ENCODE results near the gene OSBPL2.

OSBPL2 gene

GRCh38 chr20:62198931-62199330 is 39.4 kb upstream of the OSBPL2 start:
- no peaks in the 10 kb centered on the region for H3K4me1 ChIP-seq (ENCODE audit: control insufficient read depth, insufficient read depth, low read length)
- no peak overlapping the region for H3K9ac ChIP-seq (ENCODE audit: low read depth, low read length)
- no peaks in the 10 kb centered on the region for H3K9me3 ChIP-seq (ENCODE audit: control insufficient read depth, insufficient read depth, low read length)
- H3K4me3 ChIP-seq (ENCODE audit: low read depth, low read length): no peak overlapping the region
- no peaks in the 10 kb centered on the region for H3K27me3 ChIP-seq (ENCODE audit: control insufficient read depth, insufficient read depth, low read length)
- peaks cover 30% of the 10 kb centered on the region for H3K36me3 ChIP-seq (ENCODE audit: control insufficient read depth, insufficient read depth, low read length)

GRCh38 chr20:62200491-62201172 is 37.7 kb upstream of the OSBPL2 start:
- H3K4me3 ChIP-seq (ENCODE audit: low read depth, low read length): no peak overlapping the region
- H3K9me3 ChIP-seq (ENCODE audit: control insufficient read depth, insufficient read depth, low read length): no peaks in the 10 kb centered on the region
- H3K27me3 ChIP-seq (ENCODE audit: control insufficient read depth, insufficient read depth, low read length): no peaks in the 10 kb centered on the region
- H3K9ac ChIP-seq (ENCODE audit: low read depth, low read length): no peak overlapping the region
- no peaks in the 10 kb centered on the region for H3K4me1 ChIP-seq (ENCODE audit: control insufficient read depth, insufficient read depth, low read length)
- peaks cover 30% of the 10 kb centered on the region for H3K36me3 ChIP-seq (ENCODE audit: control insufficient read depth, insufficient read depth, low read length)

GRCh38 chr20:62201173-62202082 is 36.9 kb upstream of the OSBPL2 start:
- H3K4me1 ChIP-seq (ENCODE audit: control insufficient read depth, insufficient read depth, low read length): no peaks in the 10 kb centered on the region
- peaks cover 30% of the 10 kb centered on the region for H3K36me3 ChIP-seq (ENCODE audit: control insufficient read depth, insufficient read depth, low read length)
- no peaks in the 10 kb centered on the region for H3K27me3 ChIP-seq (ENCODE audit: control insufficient read depth, insufficient read depth, low read length)
- H3K9me3 ChIP-seq (ENCODE audit: control insufficient read depth, insufficient read depth, low read length): no peaks in the 10 kb centered on the region
- no peak overlapping the region for H3K9ac ChIP-seq (ENCODE audit: low read depth, low read length)
- no peak overlapping the region for H3K4me3 ChIP-seq (ENCODE audit: low read depth, low read length)

- Histone ChIP-seq H3K4me3 (ENCODE audit: low read depth, low read length) (no peak overlapping the region), H3K27me3 (ENCODE audit: control insufficient read depth, insufficient read depth, low read length) (no peaks in the 10 kb centered on the region), H3K4me1 (ENCODE audit: control insufficient read depth, insufficient read depth, low read length) (no peaks in the 10 kb centered on the region), H3K36me3 (ENCODE audit: control insufficient read depth, insufficient read depth, low read length) (peaks cover 30% of the 10 kb centered on the region), H3K9me3 (ENCODE audit: control insufficient read depth, insufficient read depth, low read length) (no peaks in the 10 kb centered on the region), H3K9ac (ENCODE audit: low read depth, low read length) (no peak overlapping the region)
These were observed 36.3 kb upstream of the OSBPL2 start for GRCh38 chr20:62202083-62202395.

- Histone ChIP-seq H3K4me3 (ENCODE audit: low read depth, low read length) (no peak overlapping the region), H3K36me3 (ENCODE audit: control insufficient read depth, insufficient read depth, low read length) (peaks cover 30% of the 10 kb centered on the region), H3K27me3 (ENCODE audit: control insufficient read depth, insufficient read depth, low read length) (no peaks in the 10 kb centered on the region), H3K9ac (ENCODE audit: low read depth, low read length) (no peak overlapping the region), H3K9me3 (ENCODE audit: control insufficient read depth, insufficient read depth, low read length) (no peaks in the 10 kb centered on the region), H3K4me1 (ENCODE audit: control insufficient read depth, insufficient read depth, low read length) (no peaks in the 10 kb centered on the region)
These were observed 35.5 kb upstream of the OSBPL2 start for GRCh38 chr20:62202676-62203377.

DNA sequence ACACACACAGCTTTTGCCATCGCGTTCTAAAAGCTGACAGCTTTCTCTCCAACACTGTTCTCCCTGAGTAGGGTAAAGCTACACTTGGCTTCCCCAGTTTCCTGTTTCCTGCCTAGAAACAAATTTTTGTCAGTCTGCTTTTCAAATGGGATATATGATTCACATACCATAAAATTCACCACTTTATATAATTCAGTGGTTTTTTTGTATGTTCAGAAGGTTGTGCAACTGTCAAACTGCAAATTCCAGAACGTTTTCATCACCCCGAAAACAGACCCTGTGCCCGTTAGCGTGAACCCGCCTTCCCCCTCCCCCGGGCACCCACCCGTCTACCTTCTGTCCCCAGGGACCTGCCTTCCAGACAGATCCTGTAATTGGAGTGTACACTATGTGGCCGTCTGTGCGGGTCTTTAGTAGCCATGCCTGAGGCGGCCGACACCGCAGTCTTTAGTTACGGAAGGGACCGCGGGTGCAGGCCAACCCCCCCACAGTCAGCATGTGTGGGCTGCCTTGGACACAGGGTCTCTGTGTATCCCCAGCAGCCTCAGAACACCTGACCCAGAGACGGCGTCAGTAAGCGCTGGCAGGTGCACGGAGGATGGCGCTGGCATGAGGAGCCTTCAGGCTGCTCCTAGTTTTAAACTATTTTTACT is 34.8 kb upstream of the OSBPL2 start:
- H3K27me3 ChIP-seq (ENCODE audit: control insufficient read depth, insufficient read depth, low read length): no peaks in the 10 kb centered on the region

DNA sequence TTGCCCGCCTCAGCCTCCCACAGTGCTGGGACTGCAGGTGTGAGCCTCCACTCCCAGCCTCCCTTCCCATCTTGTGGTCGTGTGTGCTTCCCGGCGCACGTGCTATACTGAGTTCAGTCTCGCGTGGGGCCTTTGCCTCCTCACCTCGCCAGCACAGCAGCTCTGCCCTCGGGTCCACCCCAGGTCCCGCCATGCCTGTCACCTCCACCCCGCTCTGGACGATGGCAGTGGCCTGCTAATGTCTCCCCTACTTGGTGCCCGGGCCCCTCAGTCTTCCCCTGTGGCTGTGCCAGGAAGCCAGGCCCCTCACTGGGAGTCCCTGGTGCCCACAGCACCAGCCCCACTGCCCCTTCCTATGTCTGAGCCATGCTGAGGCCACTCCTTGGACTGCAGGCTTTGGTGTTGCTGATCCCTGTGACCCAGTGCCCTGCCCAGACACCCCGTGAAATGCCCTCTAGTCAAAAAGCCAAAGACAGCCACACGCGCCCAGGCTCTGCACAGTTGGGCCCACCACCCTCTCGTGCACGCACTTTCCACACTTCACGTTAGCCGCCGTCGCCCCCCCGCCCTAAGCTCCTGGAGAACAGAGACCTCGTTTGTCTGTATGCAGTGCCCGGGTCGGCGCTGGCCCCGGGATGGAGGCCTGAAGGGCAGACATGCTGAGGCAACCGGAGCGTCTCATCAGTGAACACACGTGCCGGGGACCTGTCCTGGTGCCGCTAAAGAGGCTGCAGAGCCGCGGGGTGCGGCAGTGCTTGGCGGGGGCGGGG is 32.5 kb upstream of the OSBPL2 start:
- no peaks in the 10 kb centered on the region for H3K27me3 ChIP-seq (ENCODE audit: control insufficient read depth, insufficient read depth, low read length)
- H3K4me3 ChIP-seq (ENCODE audit: low read depth, low read length): no peak overlapping the region
- H3K4me1 ChIP-seq (ENCODE audit: control insufficient read depth, insufficient read depth, low read length): no peaks in the 10 kb centered on the region
- no peak overlapping the region for H3K9ac ChIP-seq (ENCODE audit: low read depth, low read length)
- peaks cover 10% of the 10 kb centered on the region for H3K36me3 ChIP-seq (ENCODE audit: control insufficient read depth, insufficient read depth, low read length)
- no peaks in the 10 kb centered on the region for H3K9me3 ChIP-seq (ENCODE audit: control insufficient read depth, insufficient read depth, low read length)

More for the DNA sequence above, 34.8 kb upstream of the OSBPL2 start:
- H3K9ac ChIP-seq (ENCODE audit: low read depth, low read length): no peak overlapping the region
- H3K4me3 ChIP-seq (ENCODE audit: low read depth, low read length): no peak overlapping the region
- peaks cover 26% of the 10 kb centered on the region for H3K36me3 ChIP-seq (ENCODE audit: control insufficient read depth, insufficient read depth, low read length)
- H3K4me1 ChIP-seq (ENCODE audit: control insufficient read depth, insufficient read depth, low read length): no peaks in the 10 kb centered on the region
- H3K9me3 ChIP-seq (ENCODE audit: control insufficient read depth, insufficient read depth, low read length): no peaks in the 10 kb centered on the region

DNA sequence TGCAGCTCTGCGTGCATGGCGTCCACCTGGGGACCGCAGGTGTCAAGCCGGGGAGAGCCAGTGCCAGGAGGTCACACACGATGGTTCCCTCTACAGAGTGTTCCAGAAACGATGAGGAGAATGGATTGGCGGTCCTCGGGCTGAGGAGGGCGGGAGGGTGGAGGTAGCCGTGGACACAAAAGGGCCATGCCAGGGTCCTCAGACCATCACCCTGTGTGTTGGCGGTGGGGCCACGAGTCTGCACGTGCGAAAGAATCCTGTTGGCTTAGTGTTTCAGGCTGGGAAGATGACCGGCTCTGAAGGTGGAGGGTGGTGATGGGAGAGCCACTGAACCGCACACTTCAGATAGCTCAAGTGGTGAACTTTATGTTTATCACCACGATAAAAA is 31.9 kb upstream of the OSBPL2 start:
- Histone ChIP-seq H3K4me3 (ENCODE audit: low read depth, low read length) (no peak overlapping the region), H3K36me3 (ENCODE audit: control insufficient read depth, insufficient read depth, low read length) (peaks cover 5% of the 10 kb centered on the region), H3K27me3 (ENCODE audit: control insufficient read depth, insufficient read depth, low read length) (no peaks in the 10 kb centered on the region), H3K9me3 (ENCODE audit: control insufficient read depth, insufficient read depth, low read length) (no peaks in the 10 kb centered on the region), H3K9ac (ENCODE audit: low read depth, low read length) (no peak overlapping the region), H3K4me1 (ENCODE audit: control insufficient read depth, insufficient read depth, low read length) (no peaks in the 10 kb centered on the region)

- Histone ChIP-seq H3K27me3 (ENCODE audit: control insufficient read depth, insufficient read depth, low read length) (no peaks in the 10 kb centered on the region), H3K9me3 (ENCODE audit: control insufficient read depth, insufficient read depth, low read length) (no peaks in the 10 kb centered on the region), H3K36me3 (ENCODE audit: control insufficient read depth, insufficient read depth, low read length) (no peaks in the 10 kb centered on the region), H3K4me1 (ENCODE audit: control insufficient read depth, insufficient read depth, low read length) (no peaks in the 10 kb centered on the region), H3K9ac (ENCODE audit: low read depth, low read length) (no peak overlapping the region), H3K4me3 (ENCODE audit: low read depth, low read length) (no peak overlapping the region)
These were observed 30.1 kb upstream of the OSBPL2 start for GRCh38 chr20:62208061-62208794.

- no peaks in the 10 kb centered on the region for H3K27me3 ChIP-seq (ENCODE audit: control insufficient read depth, insufficient read depth, low read length)
- no peaks in the 10 kb centered on the region for H3K4me1 ChIP-seq (ENCODE audit: control insufficient read depth, insufficient read depth, low read length)
- no peaks in the 10 kb centered on the region for H3K36me3 ChIP-seq (ENCODE audit: control insufficient read depth, insufficient read depth, low read length)
- H3K9ac ChIP-seq (ENCODE audit: low read depth, low read length): no peak overlapping the region
- no peak overlapping the region for H3K4me3 ChIP-seq (ENCODE audit: low read depth, low read length)
- H3K9me3 ChIP-seq (ENCODE audit: control insufficient read depth, insufficient read depth, low read length): no peaks in the 10 kb centered on the region
These were observed 29.2 kb upstream of the OSBPL2 start for GRCh38 chr20:62208795-62209755.
